Head of caudate nucleus (tissue), 42 donors: Measurements from ENCODE around the gene RASSF4.

Source experiments
- DNase-seq, 42 donors: peaks; one replicate each; pipeline versions ENCODE4 v3.0.0 to v3.0.0-alpha.2; 2020 to 2021; ENCODE audit warnings: mixed read lengths in 7 of 42
- intact Hi-C: fragments of 100-400 bp; cut with DNase I; formaldehyde crosslinking; loops from one replicate; pipeline ENCODE4 v1.15.0; 2022

The RASSF4 gene

DNA sequence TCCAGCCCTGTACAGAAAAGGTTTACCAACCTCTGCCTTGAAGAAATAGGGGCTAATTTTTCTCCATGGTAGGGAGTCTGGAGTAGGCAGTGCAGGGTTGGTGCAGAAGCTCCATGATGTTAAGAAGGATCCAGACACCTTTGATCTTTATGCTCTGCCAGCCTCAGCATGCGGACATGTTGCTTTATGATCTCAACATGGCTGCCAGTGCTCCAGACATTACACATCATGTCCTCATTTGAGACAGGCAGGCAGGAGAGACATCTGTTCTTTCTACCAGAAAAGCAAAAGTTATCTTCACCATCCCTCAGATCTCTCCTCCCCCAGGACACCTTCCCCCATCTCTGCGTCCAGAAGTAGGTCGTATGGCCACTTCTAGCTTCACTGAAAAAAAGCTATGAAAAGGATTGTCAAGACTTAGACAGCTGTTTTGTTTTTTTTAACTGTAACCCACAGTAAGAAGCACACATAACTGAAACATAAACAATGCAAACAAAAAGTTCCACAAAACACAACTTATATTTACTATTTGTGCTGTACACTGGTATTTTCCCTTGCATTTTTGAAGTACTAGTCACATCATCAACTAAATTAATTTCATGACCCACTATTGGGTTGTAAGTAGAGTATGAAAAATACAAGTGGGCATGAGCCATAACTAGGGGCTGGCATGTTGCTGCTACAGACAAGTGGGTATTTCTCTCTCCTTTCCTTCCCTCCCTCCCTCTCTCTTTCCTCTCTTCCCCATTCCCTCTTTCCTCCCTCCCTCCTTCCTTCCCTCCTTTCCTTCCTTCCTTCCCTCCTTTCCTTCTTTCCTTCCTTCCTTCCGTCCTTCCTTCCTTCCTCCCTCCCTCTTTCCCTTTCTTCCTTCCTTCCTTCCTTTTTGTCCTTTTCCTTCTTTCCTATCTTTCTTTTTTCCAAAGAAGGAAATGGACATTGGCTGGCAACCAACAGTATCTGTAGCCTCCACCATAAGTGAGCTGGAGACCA, 2.6 kb upstream of the RASSF4 start:
- intact Hi-C loops = no loop called here
- DNase-seq = peak in 4 of 42 donors; percentile 1 to 7 (median 3)

- intact Hi-C loops = no loop called here
- DNase-seq = peak in 13 of 42 donors; percentile 6 to 67 (median 17)
These were observed 1.3 kb upstream of the RASSF4 start for GRCh38 chr10:44958196-44958897.

DNA sequence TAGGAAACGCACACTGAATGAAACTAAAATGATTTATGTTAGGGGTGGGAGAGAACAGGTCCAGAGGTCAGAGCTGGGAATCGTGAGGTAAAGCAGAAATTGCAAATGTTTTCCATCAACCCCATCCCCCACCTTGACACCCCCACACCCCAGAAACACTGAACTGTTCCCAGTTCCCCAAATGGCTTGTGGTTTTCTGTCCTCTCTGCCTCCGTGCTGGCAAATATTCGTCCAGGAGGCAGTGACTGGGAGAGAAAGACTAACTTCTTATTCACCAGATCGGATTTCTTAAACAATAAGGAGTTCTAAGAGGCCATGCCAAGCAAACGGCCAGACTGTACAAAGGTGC, 730 bp upstream of the RASSF4 start:
- intact Hi-C loops = no loop called here
- peak in 1 of 42 donors; percentile 4 for DNase-seq

DNA sequence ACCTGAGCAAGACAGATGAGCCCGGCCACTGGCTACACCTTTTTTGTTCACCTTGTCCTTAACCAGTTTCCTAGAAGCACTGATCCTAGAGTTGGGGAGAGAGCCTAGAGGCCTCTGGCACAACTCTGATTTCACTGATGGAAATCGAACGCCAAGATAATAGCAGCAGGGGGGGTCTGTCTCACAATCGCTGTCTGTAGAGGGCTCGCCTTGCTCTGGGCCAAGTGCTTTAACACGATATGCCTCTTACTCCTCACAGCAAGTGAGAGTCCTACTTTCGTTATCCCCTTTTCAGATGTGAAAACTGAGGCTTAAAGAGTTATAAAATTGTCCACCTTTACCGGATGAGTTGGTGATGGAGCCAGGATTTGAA, 472 bp downstream of the RASSF4 start:
- intact Hi-C loops = no loop called here
- peak in 6 of 42 donors; percentile 13 to 55 (median 34) for DNase-seq

GRCh38 chr10:44960482-44961229, 1.1 kb downstream of the RASSF4 start:
- peak in 10 of 42 donors; percentile 8 to 44 (median 16) for DNase-seq
- intact Hi-C loops = no loop called here

DNA sequence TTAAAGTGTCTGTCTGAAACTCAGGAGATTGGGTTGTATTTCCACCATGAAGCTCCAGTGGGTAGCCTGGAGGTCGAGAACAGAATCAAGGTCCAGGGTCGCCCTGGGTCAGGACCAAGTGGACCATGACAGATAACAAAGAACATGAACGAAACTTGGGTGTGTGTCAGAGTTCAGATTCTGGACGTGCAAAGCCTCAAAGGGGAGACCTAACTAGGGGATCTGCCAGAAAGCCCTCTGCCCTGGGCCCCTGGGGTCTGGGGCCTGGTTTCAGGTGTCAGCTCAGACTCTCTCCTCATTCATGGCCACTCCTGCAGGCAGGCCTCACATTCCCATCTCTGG, 1.6 kb downstream of the RASSF4 start:
- DNase-seq = peak in 8 of 42 donors; percentile 4 to 43 (median 13)
- intact Hi-C loops = no loop called here

- peak in 10 of 42 donors; percentile 3 to 52 (median 25) for DNase-seq
- intact Hi-C loops = no loop called here
These were observed 2.5 kb downstream of the RASSF4 start for GRCh38 chr10:44961931-44962750.

- intact Hi-C loops = no loop called here
- DNase-seq = peak in 18 of 42 donors; percentile 17 to 76 (median 54)
These were observed 3.5 kb downstream of the RASSF4 start for GRCh38 chr10:44962870-44963738.

DNA sequence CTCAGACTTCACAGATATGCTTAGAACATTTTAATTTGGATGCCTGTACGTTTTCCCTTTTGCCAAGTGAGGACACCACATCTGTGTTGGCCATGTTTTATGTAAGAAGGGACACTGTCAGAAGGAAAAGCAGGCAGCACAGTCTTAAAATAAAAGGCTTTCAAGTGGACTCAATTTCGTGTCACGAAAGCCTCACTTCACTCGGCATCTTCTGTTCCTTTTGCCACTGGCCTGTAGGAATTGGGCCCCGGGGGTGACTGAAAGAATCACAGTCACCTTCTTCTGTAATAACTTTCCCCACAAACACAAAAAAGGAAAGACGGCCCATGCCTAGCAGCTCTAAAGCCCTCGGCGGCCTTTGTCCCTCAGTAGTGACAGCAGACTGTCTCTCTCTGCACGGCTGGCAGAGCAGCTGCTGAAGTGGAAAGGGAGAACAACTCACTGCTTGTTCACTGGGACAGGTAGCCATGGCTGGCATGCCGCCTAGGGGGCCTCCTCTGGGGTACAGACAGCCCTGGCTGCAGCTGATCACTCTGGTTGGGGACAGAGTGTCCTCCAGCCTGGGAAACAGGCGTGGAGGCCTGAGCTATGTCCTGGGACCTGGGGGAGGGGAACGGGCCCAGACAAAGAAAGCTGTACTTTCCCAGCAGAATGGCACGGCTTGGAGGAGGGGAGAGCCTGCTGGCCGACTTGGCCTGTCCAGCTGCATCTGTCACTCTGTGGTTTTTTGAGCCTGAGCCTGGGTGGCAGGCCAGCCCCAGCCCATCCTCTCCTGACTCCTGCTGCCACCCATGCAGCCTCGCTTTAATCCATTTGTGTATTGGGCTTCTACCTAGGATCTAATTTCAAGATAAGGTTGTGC, 4.4 kb downstream of the RASSF4 start:
- DNase-seq = peak; percentile 86 to 99 (median 95)
- intact Hi-C loops = no loop called here

DNA sequence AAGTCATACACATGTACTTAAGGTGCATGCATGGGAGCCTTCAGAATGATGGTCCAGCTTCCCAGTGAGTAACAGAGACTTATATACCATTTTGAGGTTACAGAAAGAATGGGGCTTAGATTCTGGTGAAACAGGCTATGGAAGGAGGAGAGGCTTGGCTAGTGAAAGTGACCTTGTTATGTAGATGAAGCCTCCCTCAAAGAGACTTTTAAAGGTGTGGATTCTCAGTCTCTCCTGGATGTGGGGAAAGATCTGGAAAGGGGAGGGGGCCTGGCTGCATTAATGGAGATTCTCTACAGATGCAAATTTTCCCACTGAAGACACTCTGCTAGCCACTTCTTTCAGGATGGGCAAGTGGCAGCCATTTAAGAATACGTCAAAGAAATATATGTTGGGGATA, 5.5 kb downstream of the RASSF4 start:
- intact Hi-C loops = no loop called here

DNA sequence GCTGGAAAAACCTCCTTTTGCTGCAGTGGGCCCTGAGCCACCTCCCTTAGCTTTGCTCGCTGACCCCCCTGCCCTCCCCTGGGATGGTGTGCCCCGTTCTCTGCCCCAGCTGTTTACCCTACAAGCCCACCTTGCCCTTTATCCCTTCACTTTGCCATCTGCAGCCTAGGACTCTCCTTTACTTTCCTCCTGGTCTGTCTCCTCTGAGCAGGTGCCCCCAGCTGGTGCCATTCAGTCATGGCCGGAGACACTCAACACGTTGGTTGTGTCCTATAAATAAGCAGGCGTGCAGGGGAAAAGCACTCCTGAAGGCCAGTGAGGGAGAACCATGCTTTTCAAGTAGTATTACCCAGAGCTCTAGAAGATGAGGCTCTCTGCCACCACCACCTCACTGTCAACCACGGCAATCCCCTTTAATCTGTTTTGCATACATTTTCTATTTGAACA, 6.1 kb downstream of the RASSF4 start:
- DNase-seq = peak in 11 of 42 donors; percentile 9 to 57 (median 27)
- intact Hi-C loops = no loop called here

More for the DNA sequence above, 5.5 kb downstream of the RASSF4 start:
- DNase-seq = peak in 4 of 42 donors; percentile 5 to 36 (median 8)

- intact Hi-C loops = no loop called here
- peak in 8 of 42 donors; percentile 3 to 40 (median 11) for DNase-seq
These were observed 6.7 kb downstream of the RASSF4 start for GRCh38 chr10:44966129-44966815.

DNA sequence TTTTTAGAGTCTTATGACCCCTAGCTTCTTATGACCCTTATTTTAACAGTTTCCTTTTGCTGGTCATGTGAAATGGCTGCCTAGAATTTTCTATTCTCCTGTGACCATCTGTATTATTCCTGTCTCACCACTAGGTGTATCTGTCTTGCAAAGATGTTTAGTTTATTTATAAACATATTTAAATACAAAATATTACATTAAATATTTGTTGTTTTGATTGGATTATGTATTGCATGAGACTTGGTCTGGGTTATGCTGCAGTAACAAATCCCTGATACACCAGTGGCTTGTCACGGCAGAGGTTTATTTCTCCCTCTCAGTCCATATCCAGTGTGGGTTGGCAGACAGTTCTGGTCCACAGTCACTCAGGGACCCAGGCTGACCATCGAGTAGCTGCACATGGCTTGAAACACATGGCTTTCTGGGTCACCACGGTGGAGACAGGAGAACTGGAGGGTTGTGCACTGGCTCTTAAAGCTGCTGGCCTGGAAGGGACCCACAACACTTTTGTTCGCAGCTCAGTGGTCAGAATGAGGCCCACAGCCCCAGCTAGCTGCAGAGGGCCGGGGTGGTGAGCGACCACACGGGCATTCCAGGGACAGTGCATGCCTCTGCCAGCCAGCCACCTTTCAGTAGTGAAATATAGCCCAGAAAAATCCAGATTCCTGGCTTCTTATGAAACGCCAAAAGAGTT, 7.4 kb downstream of the RASSF4 start:
- intact Hi-C loops = no loop called here
- DNase-seq = peak in 14 of 42 donors; percentile 7 to 35 (median 18)

DNA sequence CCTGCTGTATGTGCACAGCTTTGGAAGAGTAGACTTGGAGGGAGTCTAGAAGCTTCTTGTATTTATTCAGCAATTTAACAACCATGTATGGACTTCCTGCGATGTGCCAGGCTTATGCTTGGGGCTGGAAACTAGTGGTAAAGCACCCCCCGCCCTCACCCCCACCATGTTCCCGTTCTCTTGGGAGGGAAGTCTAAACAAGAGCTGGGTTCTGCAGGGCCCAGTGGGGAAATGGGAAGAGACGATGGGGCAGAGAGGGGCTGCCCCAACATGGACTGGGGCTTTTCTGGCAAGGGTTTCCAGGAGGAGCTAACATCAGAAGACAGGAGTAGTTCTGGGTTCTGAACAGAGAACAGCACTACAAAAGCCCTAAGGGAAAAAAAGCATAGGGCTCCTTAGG, 8.0 kb downstream of the RASSF4 start:
- DNase-seq = peak in 10 of 42 donors; percentile 7 to 47 (median 22)
- intact Hi-C loops = no loop called here

GRCh38 chr10:44968091-44968490, 8.5 kb downstream of the RASSF4 start:
- intact Hi-C loops = no loop called here
- peak in 17 of 42 donors; percentile 10 to 72 (median 50) for DNase-seq
